ENCODE results near the gene GRID1.

The GRID1 gene

GRCh38 chr10:85650791-85651496, 715.7 kb downstream of the GRID1 start:
- no peak for DNase-seq

- DNase-seq, result no peak
Measured at GRCh38 chr10:85649461-85649860, 717.1 kb downstream of the GRID1 start.

DNA sequence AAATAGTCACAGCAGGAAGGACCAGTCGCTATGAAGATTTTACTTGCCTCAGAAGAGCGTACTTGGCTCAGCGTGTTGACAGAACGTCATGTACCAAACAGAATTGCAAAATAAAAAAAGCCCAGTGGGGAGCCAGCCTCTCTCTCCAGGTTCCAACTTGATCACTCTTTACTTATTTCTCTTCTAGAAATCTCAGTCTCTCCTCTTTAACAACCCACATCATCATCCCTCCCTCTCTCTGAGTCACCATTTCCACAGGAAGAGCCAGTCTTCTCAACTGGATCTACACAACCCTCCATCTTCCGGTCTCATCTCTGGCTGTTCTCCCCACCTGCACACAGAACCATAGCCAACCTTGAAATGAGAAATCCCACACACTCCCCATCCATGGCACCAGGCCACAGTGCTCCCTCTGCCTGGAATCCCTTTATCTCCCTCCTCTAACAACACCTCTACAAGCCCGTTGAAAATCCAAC, 718.3 kb downstream of the GRID1 start:
- DNase-seq, result no peak

- no peak for DNase-seq
Measured at GRCh38 chr10:85647741-85648140, 718.9 kb downstream of the GRID1 start.

- DNase-seq, result no peak
Measured at GRCh38 chr10:85645926-85646711, 720.5 kb downstream of the GRID1 start.

DNA sequence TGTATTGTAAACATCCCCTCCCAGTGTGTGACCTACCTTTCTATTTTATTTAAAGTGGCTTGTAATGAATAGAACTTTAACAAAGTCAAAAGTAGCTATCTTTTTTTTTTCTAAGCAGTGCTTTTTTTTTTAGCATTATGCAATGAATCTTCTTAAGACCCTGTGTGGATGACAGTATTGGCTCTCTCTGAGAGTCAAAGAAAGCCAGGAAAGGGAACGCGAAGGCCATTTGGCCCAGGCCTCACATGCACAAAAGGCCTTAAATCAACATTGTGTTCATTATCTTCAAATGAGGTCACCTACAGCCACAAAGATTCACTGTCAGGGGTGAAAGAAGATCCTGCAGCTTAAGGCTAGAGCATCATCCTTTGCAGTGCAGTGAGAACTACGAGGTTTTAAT, 721.5 kb downstream of the GRID1 start:
- no peak for DNase-seq

- no peak for DNase-seq
Measured at GRCh38 chr10:85643845-85644525, 722.6 kb downstream of the GRID1 start.

GRCh38 chr10:85643171-85643844, 723.3 kb downstream of the GRID1 start:
- no peak for DNase-seq

DNA sequence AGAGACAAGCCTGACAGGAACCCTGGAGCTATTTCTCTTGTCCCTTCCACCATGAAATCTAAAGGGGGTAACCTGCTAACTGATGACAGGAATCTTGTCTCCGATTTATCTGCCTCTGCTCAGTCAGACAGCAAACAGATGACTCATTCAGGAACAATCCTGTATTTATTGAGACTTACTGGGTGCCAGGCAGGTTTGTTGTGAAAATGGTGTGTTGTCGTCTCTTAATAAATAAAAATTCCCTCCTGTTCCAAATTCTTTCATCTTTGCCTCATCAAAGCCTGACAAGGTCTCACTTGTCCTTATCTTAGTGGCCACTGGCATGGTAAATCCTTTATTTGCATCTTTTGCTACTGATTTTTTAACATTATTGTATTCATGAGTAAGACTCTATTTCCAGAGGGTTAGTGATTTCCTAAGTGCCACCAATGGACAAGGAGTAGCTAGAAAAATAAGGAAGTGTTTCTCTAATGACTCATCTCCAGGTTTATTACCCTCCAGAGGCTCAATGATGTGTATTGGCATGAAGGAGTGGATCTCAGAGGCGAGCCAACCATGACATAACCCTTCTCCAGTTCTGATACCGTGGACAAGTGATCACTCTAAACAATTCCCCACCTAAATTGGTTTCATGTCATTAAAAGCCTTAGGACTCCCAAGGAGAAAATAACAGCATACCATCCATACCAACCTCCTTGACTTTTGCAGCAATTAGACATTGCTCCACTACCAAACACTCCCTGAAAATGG, 724.0 kb downstream of the GRID1 start:
- no peak for DNase-seq

DNA sequence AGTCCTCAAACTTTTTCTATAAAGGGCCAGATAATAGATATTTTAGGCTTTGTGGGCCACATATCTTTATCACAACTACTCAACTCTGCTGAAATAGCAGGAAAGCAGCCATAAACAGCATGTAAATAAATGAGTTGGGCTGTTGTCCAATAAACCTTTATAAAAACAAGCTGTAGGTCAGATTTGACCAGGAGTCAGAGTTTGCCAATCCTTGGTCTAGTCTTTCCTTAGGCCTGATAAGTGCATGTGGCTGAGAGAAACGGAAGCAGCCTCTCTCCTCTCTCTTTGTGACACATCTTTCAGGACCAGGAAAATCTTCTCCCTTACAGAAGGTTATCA, 724.5 kb downstream of the GRID1 start:
- no peak for DNase-seq

DNA sequence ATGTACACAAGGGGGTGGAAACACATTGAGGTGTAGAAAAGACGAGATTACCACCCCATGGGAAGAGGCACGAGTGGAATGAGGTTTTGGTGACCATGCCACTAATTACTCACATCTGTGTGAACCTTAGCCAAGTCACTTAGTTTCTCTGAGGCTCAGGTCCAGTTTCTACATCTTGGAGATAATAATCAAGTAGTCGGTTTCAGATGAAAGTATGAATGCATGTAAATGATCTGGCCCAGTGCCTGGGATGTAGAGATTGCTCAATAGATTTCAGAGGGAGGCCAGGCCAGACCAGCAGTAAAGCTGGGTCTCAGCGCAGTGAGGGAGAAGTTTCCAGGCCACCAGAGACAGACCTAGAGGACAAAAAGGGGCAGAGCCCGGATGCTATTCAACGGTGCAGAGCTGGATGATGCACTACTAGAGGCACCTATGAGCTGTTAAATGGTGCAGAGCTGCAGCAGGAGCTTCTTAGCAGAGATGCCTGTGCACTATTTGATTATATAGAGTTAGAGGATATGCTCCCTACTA, 725.1 kb downstream of the GRID1 start:
- DNase-seq, result no peak

DNA sequence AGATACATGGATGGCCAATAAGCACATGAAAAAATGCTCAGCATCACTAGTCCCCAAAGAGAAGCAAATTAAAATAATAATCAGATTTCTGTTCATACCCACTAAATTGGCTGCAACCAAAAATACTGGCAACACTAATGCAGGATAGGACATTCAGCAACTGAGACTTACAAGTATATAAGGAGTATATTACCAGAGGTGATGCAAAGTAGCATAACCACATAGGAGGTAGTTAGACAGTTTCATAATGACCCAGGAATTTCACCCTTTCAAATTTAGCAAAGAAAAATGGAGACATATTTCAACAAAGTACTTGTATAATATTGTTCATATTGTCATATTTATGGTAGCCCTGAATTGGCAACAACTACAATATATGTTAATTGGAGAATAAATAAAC, 727.8 kb downstream of the GRID1 start:
- DNase-seq, result no peak

- no peak for DNase-seq
Measured at GRCh38 chr10:85635650-85636049, 730.9 kb downstream of the GRID1 start.

DNA sequence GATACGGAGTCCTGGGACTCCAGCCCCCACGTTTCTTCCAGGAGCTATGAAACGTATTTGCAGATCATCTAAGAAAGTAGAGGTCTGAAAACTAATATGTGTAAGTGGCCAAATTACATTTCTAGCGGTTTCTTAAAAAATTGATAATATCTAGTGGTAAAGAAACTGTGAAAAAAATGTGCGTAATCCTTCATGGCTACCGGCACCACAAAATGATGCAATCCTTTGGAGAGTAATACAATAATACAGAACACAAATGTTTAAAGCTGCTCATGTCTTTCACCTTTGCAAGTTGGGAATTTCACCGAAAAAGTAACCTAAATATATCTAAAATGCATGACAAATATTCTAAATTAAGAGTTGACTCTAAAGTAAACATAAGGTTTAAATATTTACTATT, 742.1 kb downstream of the GRID1 start:
- no peak for DNase-seq

DNA sequence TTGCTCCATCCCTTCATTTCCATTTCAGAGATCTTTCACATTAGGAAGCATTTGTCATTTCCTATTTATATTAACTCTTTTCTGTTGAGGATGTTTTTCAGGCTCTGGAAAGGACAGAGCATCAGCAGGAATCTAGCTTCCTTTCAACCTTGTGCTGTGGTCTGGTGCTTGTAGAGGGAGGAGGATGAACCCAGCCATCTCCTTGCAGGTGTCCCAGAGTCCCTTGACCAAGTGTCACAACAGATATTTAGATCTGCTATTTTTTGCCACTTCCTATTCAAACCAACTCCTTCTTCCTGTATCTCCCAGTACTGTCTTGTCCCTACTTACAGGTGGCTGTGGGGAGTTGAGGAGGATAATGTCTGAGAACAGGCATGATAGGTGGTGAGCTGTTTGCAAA, 742.8 kb downstream of the GRID1 start:
- DNase-seq, result no peak

DNA sequence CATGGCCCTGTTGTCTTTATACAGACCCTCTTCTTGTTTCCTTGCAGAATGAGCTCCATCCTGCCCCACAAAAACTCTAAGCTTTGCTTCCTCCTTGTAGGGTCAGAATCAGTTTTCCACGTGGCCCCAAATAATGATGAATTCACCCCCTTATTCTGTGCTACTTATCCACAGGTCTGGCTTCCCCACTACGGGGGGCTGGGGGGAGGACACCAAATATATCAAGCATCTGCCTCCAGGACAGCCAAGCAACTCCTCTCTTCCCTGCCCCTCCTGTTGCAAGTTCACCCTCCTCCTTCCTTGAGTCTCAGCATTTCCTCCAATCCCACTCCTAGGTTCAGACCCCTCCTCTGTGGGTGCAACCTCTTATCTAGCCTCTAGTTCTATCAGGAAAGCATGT, 743.3 kb downstream of the GRID1 start:
- no peak for DNase-seq

DNA sequence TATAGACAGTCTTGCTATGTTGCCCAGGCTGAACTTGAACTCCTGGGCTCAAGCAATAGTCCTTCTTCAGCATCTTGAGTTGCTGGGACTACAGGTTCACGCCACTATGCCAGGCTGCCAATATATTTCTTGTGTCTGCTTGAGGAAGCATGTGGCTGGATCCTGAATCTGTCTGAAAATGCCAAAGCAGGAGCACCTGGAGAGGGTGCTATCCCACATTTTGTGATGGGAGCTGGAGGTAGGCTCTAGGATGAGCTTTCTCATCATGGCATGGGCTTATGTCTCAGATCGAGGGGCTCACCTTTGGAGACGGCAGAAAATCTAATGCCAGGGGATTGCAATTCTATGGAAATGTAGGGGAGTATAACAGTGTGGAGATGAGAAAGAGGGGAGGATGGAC, 744.2 kb downstream of the GRID1 start:
- no peak for DNase-seq

DNA sequence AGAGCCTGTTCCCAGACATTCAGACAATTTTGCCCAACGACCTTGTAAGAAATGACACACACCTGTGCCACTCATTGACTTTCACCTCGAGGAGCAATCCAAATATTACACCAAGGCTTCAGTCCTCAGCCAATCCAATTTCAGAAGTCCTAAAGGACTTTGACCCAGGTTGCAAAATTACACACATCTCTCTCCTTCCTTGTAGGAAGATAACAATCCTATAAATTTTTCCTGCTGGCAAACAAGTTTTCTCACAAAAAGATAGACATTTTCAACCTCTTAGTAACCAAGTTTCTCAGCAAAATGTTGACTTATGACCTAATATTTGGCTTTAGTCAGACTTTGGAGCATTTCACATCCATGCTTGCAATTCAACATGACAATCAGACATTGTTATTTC, 745.0 kb downstream of the GRID1 start:
- no peak for DNase-seq

DNA sequence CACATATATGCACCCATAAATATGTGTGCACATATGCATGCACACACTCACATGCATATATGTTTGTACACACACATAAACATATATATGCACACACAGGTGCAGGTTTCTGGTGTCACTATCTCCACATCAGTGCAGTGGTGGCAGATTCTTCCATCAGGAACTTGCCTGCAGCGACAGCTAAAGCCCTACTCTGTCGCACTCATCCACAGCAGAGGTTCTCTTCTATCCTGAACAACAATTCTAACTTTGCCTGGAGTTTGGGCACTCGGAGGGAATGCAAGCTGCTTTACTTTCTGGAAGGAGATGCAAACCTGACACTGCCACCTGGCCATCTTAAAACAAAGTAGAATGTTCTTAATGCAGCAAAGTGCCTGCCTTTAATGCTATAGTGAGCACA, 745.8 kb downstream of the GRID1 start:
- no peak for DNase-seq

GRCh38 chr10:85619832-85620231, 746.8 kb downstream of the GRID1 start:
- DNase-seq, result no peak

DNA sequence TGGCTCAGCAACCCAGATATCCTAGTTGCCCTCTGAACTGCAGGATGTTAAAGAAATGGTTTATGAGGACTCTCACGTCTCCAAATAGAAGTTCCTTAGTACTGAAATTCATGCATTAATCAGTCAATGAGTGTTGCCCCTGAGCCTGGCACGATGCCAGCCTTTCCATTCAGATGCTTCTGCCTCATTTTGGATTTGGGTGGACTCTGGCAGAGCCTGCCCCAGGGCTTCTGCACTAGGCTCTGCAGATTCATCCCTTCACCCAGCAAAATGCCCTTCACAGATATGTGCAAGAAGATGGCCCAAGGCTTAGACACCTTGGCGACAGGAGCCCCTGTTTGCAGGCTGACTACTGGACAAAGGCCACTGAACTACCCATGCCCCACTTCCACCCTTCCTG, 747.8 kb downstream of the GRID1 start:
- no peak for DNase-seq

- no peak for DNase-seq
Measured at GRCh38 chr10:85617751-85618546, 748.6 kb downstream of the GRID1 start.

Data from RPMI8226 (cell line).